Liver (tissue), 9 donors: ENCODE results near the gene ARHGEF2. TPM values are rescaled to one million over a fixed set of nuclear protein-coding genes. Genes with fewer than 3 reads are reported as not detected.

ENCODE experiments used
- DNase-seq: peaks from one replicate; pipeline ENCODE4 v3.0.0-alpha.2; 2017; ENCODE audit warnings: low spot score
- H3K27ac ChIP-seq, 2 donors: one replicate each; pipeline ENCODE4 v1.7.0; 2013; ENCODE audit warnings: inconsistent platforms in 2 of 2, low read length in 2 of 2, control low read depth in 1 of 2, low read depth in 1 of 2, mild to moderate bottlenecking in 1 of 2
- H3K27me3 ChIP-seq, 4 donors: one replicate each; pipeline versions ENCODE4 v1.6.1 to v1.7.0; 2013; ENCODE audit warnings: low read length in 3 of 4, inconsistent platforms in 1 of 4, mild to moderate bottlenecking in 1 of 4, moderate library complexity in 1 of 4; ENCODE audit not compliant: control insufficient read depth in 4 of 4, insufficient read depth in 4 of 4
- H3K36me3 ChIP-seq, 4 donors: one replicate each; pipeline versions ENCODE4 v1.6.1 to v1.7.0; 2013; ENCODE audit warnings: low read length in 3 of 4, mild to moderate bottlenecking in 3 of 4, low read depth in 1 of 4, moderate library complexity in 1 of 4; ENCODE audit not compliant: control insufficient read depth in 4 of 4, insufficient read depth in 3 of 4
- H3K4me1 ChIP-seq, 4 donors: one replicate each; pipeline versions ENCODE4 v1.6.1 to v1.7.0; 2013; ENCODE audit warnings: low read length in 3 of 4, mild to moderate bottlenecking in 3 of 4, moderate library complexity in 1 of 4; ENCODE audit not compliant: control insufficient read depth in 4 of 4, insufficient read depth in 4 of 4
- H3K4me3 ChIP-seq, 3 donors: one replicate each; pipeline versions ENCODE4 v1.6.1 to v1.7.0; 2013; ENCODE audit warnings: low read length in 3 of 3, control low read depth in 1 of 3, low read depth in 1 of 3, mild to moderate bottlenecking in 1 of 3
- H3K9ac ChIP-seq, 2 donors: one replicate each; pipeline ENCODE4 v1.7.0; 2013; ENCODE audit warnings: low read length in 2 of 2, mild to moderate bottlenecking in 2 of 2, moderate library complexity in 2 of 2, control low read depth in 1 of 2, low read depth in 1 of 2
- H3K9me3 ChIP-seq, 4 donors: one replicate each; pipeline versions ENCODE4 v1.6.1 to v1.7.0; 2013; ENCODE audit warnings: low read length in 3 of 4; ENCODE audit not compliant: control insufficient read depth in 4 of 4
- FOXA1 ChIP-seq: IDR thresholded peaks from 2 replicates; pipeline ENCODE4 v1.6.1; 2016; ENCODE audit warnings: antibody characterized with exemption
- FOXA2 ChIP-seq: IDR thresholded peaks from 2 replicates; pipeline ENCODE4 v1.6.1; 2016; ENCODE audit warnings: antibody characterized with exemption
- GABPA ChIP-seq, 2 donors: IDR thresholded peaks in 1 of 2; conservative IDR thresholded peaks in 1 of 2; 2 replicates each; pipeline ENCODE4 v1.6.1; 2016; ENCODE audit warnings: antibody characterized with exemption in 2 of 2, mild to moderate bottlenecking in 1 of 2, moderate library complexity in 1 of 2
- HNF4A ChIP-seq, 2 donors: conservative IDR thresholded peaks; 2 replicates each; pipeline ENCODE4 v1.6.1; 2016; ENCODE audit warnings: antibody characterized with exemption in 2 of 2, mild to moderate bottlenecking in 2 of 2
- HNF4G ChIP-seq: IDR thresholded peaks from 2 replicates; pipeline ENCODE4 v1.6.1; 2016; ENCODE audit warnings: antibody characterized with exemption
- JUND ChIP-seq, 2 donors: IDR thresholded peaks; 2 replicates each; pipeline ENCODE4 v1.6.1; 2016; ENCODE audit warnings: antibody characterized with exemption in 2 of 2
- NR2F2 ChIP-seq: IDR thresholded peaks from 2 replicates; pipeline ENCODE4 v1.6.1; 2016; ENCODE audit warnings: antibody characterized with exemption
- RAD21 ChIP-seq, 2 donors: IDR thresholded peaks; 2 replicates each; pipeline ENCODE4 v1.6.1; 2016; ENCODE audit warnings: antibody characterized with exemption in 2 of 2, mild to moderate bottlenecking in 2 of 2
- RXRA ChIP-seq, 2 donors: IDR thresholded peaks; 2 replicates each; pipeline ENCODE4 v1.6.1; 2017 to 2018; ENCODE audit warnings: antibody characterized with exemption in 2 of 2, mild to moderate bottlenecking in 1 of 2
- SP1 ChIP-seq: IDR thresholded peaks from 2 replicates; pipeline ENCODE4 v1.6.1; 2018; ENCODE audit warnings: antibody characterized with exemption, mild to moderate bottlenecking
- TAF1 ChIP-seq: conservative IDR thresholded peaks from 2 replicates; pipeline ENCODE4 v1.6.1; 2016; ENCODE audit warnings: antibody characterized with exemption, mild to moderate bottlenecking
- YY1 ChIP-seq: IDR thresholded peaks from 2 replicates; pipeline ENCODE4 v1.6.1; 2016; ENCODE audit warnings: antibody characterized with exemption, mild to moderate bottlenecking
- WGBS: extraction: QIAGEN DNeasy Blood & Tissue Kit; methylation state at CpG from one replicate; pipeline ENCODE4 v1.1.7; 2013; 5-methylcytosine and 5-hydroxymethylcytosine counted together
- polyA plus RNA-seq, 2 donors: library from polyadenylated mRNA; stranded (reverse) in 1 of 2; unstranded in 1 of 2; fragments of 200-250 nt in 1 of 2; fragments of >200 nt in 1 of 2; fragmentation: Nextera tagmentation in 1 of 2; extraction: Ambion mirVana in 1 of 2; gene quantifications; one replicate each; pipeline versions ENCODE4 v1.2.1 to v1.2.3, GENCODE V29; 2013 to 2015
- total RNA-seq, 2 donors: library from RNA; depleted of rRNA; stranded (reverse); fragments of >200 nt; gene quantifications; one replicate each; pipeline ENCODE4 v1.2.3, GENCODE V29; 2014
- TF ChIP-seq, protein P1 (sequence below): IDR thresholded peaks from 2 replicates; pipeline ENCODE4 v1.6.1; 2016; ENCODE audit warnings: antibody characterized with exemption, mild to moderate bottlenecking
- TF ChIP-seq, protein P2 (sequence below): fragments of 150-350 bp; IDR thresholded peaks from 2 replicates; pipeline ENCODE4 v1.5.1; 2017; ENCODE audit warnings: improper control_type of control experiment, low read depth, low read length; ENCODE audit not compliant: missing input control
- TF ChIP-seq, protein P3 (sequence below): IDR thresholded peaks from 2 replicates; pipeline ENCODE4 v1.6.1; 2016; ENCODE audit warnings: antibody characterized with exemption
- TF ChIP-seq, protein P4 (sequence below): IDR thresholded peaks from 2 replicates; pipeline ENCODE4 v1.6.1; 2016; ENCODE audit warnings: antibody characterized with exemption
- donor health status: healthy.
- donor health status: healthy.
- donor health status: healthy.
- donor health status: healthy.
- donor health status: healthy.

ARHGEF2 gene
- total and polyA plus RNA-seq, 4 donors, result 3.2 to 59.1 (median 10.3) TPM

DNA sequence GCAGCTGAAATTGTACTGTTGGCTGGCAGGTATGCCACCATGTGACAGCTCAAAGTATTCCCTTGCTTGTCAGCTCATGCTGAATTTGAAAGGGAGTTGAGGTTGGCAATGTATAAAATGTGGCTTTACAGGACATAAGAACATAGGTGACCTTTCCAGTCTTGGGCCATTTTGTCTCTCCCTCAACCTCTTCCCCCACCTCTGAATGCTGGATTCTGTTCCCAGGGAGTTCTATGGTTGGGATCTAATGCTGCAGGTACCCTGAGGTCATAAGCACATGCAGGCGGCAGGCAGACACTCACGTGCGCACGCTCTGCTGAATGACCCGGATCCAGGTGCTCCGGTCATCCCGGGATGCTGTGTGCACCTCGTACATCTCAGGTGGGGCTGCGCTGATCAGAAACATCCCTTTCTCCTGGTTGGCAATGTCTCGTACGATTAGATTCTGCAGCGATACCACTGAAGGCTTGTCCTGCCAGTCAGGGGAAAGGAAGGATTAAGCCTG, 20.9 kb downstream of the ARHGEF2 start:
- Histone ChIP-seq H3K36me3 (peaks cover 5 to 30% (median 13%) of the 10 kb centered on the region in 4 donors), H3K4me3 (no peak overlapping the region), H3K27me3 (no peaks in the 10 kb centered on the region), H3K9me3 (no peaks in the 10 kb centered on the region), H3K27ac (no peak overlapping the region), H3K4me1 (no peaks in the 10 kb centered on the region), H3K9ac (no peak overlapping the region)
- WGBS, result 95% methylated on average over 12 of the region's 12 CpGs
- TF ChIP-seq, protein P1, sequence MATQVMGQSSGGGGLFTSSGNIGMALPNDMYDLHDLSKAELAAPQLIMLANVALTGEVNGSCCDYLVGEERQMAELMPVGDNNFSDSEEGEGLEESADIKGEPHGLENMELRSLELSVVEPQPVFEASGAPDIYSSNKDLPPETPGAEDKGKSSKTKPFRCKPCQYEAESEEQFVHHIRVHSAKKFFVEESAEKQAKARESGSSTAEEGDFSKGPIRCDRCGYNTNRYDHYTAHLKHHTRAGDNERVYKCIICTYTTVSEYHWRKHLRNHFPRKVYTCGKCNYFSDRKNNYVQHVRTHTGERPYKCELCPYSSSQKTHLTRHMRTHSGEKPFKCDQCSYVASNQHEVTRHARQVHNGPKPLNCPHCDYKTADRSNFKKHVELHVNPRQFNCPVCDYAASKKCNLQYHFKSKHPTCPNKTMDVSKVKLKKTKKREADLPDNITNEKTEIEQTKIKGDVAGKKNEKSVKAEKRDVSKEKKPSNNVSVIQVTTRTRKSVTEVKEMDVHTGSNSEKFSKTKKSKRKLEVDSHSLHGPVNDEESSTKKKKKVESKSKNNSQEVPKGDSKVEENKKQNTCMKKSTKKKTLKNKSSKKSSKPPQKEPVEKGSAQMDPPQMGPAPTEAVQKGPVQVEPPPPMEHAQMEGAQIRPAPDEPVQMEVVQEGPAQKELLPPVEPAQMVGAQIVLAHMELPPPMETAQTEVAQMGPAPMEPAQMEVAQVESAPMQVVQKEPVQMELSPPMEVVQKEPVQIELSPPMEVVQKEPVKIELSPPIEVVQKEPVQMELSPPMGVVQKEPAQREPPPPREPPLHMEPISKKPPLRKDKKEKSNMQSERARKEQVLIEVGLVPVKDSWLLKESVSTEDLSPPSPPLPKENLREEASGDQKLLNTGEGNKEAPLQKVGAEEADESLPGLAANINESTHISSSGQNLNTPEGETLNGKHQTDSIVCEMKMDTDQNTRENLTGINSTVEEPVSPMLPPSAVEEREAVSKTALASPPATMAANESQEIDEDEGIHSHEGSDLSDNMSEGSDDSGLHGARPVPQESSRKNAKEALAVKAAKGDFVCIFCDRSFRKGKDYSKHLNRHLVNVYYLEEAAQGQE, result no peak
- TF ChIP-seq FOXA2, result no peak
- TF ChIP-seq NR2F2, result no peak
- no peak for TF ChIP-seq HNF4G
- TF ChIP-seq, protein P2, sequence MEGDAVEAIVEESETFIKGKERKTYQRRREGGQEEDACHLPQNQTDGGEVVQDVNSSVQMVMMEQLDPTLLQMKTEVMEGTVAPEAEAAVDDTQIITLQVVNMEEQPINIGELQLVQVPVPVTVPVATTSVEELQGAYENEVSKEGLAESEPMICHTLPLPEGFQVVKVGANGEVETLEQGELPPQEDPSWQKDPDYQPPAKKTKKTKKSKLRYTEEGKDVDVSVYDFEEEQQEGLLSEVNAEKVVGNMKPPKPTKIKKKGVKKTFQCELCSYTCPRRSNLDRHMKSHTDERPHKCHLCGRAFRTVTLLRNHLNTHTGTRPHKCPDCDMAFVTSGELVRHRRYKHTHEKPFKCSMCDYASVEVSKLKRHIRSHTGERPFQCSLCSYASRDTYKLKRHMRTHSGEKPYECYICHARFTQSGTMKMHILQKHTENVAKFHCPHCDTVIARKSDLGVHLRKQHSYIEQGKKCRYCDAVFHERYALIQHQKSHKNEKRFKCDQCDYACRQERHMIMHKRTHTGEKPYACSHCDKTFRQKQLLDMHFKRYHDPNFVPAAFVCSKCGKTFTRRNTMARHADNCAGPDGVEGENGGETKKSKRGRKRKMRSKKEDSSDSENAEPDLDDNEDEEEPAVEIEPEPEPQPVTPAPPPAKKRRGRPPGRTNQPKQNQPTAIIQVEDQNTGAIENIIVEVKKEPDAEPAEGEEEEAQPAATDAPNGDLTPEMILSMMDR, result no peak
- TF ChIP-seq, protein P3, sequence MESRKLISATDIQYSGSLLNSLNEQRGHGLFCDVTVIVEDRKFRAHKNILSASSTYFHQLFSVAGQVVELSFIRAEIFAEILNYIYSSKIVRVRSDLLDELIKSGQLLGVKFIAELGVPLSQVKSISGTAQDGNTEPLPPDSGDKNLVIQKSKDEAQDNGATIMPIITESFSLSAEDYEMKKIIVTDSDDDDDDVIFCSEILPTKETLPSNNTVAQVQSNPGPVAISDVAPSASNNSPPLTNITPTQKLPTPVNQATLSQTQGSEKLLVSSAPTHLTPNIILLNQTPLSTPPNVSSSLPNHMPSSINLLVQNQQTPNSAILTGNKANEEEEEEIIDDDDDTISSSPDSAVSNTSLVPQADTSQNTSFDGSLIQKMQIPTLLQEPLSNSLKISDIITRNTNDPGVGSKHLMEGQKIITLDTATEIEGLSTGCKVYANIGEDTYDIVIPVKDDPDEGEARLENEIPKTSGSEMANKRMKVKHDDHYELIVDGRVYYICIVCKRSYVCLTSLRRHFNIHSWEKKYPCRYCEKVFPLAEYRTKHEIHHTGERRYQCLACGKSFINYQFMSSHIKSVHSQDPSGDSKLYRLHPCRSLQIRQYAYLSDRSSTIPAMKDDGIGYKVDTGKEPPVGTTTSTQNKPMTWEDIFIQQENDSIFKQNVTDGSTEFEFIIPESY, result no peak
- TF ChIP-seq RXRA (IDR thresholded peaks at IDR 0.05), result no peak
- no peak for TF ChIP-seq TAF1
- no peak for TF ChIP-seq FOXA1
- no peak for TF ChIP-seq HNF4A (conservative IDR thresholded peaks at IDR 0.05)
- no peak for TF ChIP-seq RAD21 (IDR thresholded peaks at IDR 0.05)
- TF ChIP-seq GABPA (IDR thresholded peaks at IDR 0.05 in 1 of 2, conservative IDR thresholded peaks at IDR 0.05 in 1 of 2), result no peak
- no peak for TF ChIP-seq JUND (IDR thresholded peaks at IDR 0.05)
- no peak for TF ChIP-seq SP1
- TF ChIP-seq, protein P4, sequence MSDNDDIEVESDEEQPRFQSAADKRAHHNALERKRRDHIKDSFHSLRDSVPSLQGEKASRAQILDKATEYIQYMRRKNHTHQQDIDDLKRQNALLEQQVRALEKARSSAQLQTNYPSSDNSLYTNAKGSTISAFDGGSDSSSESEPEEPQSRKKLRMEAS, result no peak
- DNase-seq, result no peak

DNA sequence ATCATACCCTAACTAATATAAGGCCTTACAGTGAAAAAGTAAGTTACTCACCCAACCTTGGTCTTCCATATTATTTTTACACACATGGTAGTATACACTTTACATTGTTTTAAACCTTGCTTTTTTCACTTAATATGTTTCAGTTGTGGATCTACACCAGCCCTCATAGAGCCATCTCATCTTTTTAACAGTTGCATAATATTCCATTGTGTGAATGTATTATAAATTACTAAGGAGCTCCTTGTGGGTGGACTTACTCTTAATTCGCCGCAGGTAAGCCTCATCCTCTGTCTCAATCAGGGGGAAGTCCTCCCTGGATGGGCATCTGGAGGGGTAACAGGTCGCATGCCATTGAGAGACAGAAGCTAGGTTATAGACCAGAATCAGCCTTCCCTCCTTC, 23.7 kb downstream of the ARHGEF2 start:
- H3K27ac ChIP-seq, result no peak overlapping the region
- peaks cover 2 to 40% (median 19%) of the 10 kb centered on the region in 4 donors for H3K36me3 ChIP-seq
- no peak for TF ChIP-seq NR2F2
- no peak for TF ChIP-seq SP1
- no peak for TF ChIP-seq HNF4G
- TF ChIP-seq FOXA2, result no peak
- TF ChIP-seq HNF4A (conservative IDR thresholded peaks at IDR 0.05), result no peak
- TF ChIP-seq, protein P1, result no peak
- TF ChIP-seq YY1, result no peak
- no peak for TF ChIP-seq RAD21 (IDR thresholded peaks at IDR 0.05)

More for the DNA sequence above, 23.7 kb downstream of the ARHGEF2 start:
- no peaks in the 10 kb centered on the region for H3K9me3 ChIP-seq
- H3K4me1 ChIP-seq, result no peaks in the 10 kb centered on the region
- H3K27me3 ChIP-seq, result no peaks in the 10 kb centered on the region
- WGBS, result 99% methylated on average over 3 of the region's 3 CpGs
- no peak for DNase-seq
- H3K9ac ChIP-seq, result no peak overlapping the region
- H3K4me3 ChIP-seq, result no peak overlapping the region
